GM19023 (cell line): ENCODE measurements around the gene SEC61A2.
"Not testable (repeated sequence)": the region's sequence is repeated elsewhere in the genome, so short reads cannot be mapped to it uniquely, and the experiment has no call there.

Source experiments
- ATAC-seq: cut with Tn5 transposase; IDR thresholded peaks from one replicate; pipeline ENCODE4 v1.9.1; 2021; ENCODE audit warnings: mild to moderate bottlenecking, moderate library complexity; ENCODE audit not compliant: unreplicated experiment

The SEC61A2 gene

DNA sequence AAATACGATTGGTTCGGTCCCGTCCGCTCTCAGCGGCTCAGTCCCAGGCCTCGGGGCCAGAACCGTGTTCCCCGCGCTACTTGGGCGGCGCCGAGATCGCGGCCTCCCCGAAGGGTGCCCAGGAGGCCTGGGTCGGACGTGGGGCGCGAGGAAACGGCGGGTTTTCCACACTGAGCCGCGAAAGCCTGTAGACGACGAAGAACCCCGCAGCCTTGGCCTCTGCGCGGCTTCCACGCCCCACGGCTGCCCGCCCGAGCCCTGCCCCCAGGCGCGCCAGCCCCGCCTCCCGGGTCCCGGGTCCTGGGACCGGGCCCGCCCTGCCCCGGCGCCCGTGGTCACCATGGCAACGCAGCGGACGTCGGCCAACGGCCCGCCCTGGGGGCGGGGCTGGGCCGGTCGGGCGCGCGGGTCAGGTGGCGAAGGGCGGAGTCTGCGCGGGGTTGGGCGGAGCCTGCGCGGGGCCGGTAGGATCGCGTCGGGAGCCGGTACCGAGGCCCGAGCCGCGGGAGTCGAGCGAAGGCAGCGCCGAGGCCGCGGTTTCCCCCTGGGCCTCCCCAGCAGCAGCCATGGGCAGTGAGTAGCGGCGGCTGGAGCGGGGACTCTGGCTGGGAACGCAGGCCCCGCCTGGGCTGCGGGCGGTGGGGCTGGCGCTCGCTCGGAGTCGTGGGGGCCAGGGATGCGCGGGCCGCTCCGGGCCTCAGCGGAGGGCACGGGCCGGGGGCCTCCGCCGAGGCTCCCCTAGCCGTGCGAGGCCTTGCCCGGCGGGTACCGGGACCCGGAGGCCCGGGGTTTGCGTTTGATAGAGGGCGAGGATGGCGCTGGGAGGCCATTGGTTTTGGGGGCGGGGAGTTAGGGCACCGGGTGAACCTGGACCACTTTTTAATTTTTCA, at the start of gene SEC61A2:
TSS of gene SEC61A2 (plus strand) at position 456 of the 890 bp plus-strand sequence. CDS start at position 567, 111 bp downstream.
- ATAC-seq = peak; percentile 90

DNA sequence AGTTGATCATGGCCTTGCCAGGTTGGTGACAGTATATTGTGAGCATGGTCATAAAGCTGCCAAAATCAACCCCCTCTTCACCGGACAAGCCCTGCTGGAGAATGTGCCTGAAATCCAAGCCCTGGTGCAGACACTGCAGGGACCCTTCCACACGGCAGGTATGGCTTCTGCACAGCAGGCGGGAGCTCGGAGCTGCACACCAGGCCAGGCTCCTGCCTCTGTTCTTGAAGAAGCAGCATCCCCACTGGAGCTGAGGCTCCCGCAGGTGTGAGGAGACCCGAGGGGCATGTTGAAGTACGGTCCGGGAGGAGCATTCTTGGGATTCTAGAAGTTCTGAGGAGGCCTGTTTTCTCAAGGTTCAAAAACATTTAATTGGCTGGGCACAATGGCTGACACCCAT, 48.0 kb upstream of the SEC61A2 start:
- no peak for ATAC-seq

DNA sequence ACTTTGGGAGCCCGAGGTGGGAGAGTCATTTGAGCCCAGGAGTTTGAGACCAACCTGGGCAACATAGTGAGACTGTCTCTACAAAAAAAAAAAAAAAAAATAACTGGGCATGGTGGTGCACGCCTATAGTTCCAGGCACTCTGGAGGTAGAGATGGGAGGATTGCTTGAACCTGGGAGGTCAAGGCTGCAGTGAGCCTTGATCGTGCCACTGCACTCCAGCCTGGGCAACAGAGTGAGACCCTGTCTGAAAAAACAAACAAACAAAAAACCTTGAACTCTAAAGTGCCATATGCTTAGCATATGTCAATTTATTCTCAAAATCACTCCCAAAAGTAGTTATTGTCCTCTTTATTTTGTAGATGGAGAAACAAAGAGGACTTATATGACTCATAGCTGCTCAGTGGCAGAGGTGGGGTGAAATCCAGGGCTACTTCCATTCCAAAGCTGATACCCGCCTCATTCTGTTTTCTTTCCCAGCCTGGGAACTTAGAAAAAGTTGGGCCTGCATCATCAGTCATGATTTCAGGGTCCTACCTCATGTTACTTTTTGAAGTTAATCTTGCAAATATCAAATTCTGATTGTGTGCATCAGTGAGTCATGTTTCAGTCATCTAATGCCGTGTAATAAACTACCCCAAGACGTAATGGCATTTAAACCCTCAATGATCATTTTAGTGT, 47.5 kb upstream of the SEC61A2 start:
- ATAC-seq = no peak

DNA sequence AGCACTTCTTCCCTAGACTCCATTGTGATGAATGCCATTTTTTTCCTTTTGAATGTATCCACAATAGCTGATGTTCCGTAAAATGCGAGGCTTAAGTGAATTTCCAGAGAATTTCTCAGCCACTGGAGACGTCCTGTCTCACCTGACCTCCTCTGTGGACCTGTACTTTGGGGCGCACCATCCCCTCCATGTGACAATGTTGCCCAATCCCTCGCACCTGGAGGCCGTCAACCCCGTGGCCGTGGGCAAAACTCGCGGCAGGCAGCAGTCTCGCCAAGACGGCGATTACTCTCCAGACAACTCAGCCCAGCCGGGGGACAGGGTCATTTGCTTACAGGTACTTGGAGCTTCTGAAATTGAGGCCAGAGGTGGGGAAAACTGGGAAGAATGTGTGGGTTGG, 40.6 kb upstream of the SEC61A2 start:
- ATAC-seq = no peak

DNA sequence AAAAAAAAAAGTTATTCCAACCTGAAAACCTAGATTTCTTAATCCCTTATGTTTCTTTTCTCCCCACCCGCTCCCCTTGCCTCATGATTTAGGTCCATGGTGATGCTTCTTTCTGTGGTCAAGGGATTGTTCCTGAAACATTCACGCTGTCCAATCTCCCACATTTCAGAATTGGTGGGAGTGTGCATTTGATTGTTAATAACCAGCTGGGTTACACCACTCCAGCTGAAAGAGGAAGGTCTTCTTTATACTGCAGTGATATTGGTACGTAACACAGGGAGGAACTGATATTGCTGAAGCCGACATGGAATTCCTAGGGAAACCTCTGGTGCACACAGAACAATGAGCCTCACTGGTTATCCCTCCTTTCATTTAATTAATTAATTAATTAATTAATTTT, 38.1 kb upstream of the SEC61A2 start:
- no peak for ATAC-seq

DNA sequence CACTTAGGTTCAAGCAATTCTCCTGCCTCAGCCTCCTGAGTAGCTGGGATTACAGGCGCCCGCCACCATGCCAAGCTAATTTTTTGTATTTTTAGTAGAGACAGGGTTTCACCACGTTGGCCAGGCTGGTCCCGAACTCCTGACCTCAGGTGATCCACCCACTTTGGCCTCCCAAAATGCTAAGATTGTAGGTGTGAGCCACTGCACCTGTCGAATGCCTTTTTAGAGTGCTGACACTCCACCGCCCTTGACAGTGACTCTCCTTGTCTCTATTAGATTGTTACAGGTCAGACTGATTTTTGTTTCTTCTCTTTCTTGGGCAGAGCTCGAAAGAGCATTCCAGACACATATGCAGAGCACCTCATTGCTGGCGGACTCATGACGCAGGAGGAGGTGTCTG, 32.1 kb upstream of the SEC61A2 start:
- not testable (repeated sequence) for ATAC-seq

DNA sequence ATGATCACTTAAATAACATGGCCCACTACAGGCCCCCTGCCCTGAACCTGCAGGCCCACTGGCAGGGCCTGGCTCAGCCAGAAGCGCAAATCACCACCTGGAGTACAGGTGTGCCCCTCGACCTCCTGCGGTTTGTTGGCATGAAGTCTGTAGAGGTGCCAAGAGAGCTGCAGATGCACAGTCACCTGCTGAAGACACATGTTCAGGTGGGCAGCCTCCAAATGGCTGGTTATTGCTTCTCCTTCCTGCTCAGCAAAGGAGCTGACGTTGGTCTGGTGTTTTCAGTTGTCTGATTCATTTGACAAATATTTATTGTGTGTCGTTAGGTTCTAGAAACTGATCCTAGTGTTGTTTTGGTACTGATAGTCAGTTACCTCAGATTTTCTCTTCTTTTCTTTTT, 31.7 kb upstream of the SEC61A2 start:
- ATAC-seq = no peak

DNA sequence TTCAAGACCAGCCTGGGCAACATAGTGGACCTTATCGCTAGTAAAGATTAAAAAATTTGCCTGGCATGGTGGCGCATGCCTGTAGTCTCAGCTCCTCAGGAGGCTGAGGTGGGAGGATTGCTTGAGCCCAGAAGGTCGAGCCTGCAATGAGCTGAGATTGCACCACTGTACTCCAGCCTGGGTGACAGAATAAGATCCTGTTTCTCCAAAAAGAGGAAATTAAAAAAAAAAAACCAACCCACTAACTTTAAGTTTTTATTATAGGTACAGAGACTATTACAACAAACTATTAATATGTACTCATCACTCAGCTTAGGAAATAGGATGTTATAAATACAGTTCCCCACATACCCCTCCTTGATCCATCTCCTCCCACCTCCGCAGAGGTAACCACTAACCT, 30.5 kb upstream of the SEC61A2 start:
- ATAC-seq = no peak

DNA sequence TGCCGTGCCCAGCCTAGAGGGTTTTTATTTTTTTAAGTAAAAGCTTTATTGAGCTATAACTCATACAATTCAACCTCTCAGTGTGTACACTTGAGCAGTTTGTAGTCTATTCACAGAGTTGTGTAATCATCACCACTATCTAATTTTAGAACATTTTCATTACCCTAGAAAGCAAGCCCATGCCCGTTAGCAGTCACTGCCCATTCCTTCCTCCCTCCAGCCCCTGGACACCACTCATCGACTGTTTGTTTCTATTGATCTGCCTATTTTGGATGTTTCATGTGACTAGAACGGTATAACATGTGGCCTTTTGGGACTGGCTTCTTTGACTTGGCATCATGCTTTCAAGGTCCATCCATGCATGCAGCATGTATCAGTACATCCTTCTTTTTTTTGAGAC, 25.7 kb upstream of the SEC61A2 start:
- ATAC-seq = no peak

DNA sequence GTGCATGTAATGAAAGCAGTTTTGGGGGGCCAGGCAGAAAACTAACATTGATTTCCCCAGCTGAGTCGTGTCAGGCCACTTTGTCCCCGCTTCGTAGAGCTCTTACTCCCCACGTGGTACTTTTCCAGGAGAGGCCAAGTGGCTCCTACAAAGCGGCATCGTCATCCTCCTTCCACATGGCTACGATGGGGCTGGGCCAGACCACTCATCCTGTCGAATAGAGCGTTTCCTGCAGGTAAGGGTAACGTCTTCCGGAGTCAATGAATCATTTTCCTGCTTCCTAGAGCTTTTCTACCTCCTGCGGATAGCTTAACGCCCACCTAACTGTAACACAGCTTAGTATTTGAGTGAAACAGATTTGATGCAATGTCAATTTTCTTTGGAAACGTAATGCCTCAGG, 21.7 kb upstream of the SEC61A2 start:
- ATAC-seq = no peak

DNA sequence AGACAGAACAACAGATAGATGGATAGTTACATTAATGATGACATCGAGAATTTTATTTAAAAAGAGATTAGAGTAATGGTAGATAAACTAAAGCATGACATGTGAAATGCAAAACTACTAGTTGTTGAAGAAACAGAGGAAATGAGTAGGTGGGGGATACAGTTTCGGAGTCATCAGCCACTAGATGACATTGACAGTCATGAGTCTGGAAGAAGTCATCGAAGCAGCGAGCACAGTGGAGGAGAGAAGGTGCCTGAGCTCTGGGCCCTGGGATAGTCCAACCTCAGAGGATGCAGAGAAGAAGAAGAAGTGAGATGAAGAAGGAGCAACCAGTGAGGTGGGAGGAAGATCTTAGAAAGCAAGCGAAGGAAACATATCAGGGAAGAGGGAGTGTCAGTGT, 20.2 kb upstream of the SEC61A2 start:
- ATAC-seq = no peak

DNA sequence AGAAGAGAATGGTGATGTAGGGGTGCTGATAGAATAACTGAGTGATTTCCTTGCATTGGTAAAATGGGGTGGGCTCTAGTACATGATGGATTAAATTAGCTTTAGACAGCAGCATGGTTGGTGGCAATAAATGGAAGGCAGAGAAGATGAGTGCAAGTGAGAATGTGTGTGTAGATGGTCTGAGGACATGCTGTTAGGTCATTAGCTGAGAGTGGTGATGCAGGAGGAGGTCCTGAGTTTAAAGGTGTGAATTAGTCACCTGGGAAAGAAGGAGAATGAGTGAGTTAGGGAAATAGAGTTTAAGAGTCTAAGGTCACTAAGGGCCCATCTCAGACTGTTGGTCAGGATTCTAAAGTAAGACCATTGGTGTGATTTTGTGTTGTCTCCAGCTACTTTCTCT, 17.9 kb upstream of the SEC61A2 start:
- ATAC-seq = no peak

DNA sequence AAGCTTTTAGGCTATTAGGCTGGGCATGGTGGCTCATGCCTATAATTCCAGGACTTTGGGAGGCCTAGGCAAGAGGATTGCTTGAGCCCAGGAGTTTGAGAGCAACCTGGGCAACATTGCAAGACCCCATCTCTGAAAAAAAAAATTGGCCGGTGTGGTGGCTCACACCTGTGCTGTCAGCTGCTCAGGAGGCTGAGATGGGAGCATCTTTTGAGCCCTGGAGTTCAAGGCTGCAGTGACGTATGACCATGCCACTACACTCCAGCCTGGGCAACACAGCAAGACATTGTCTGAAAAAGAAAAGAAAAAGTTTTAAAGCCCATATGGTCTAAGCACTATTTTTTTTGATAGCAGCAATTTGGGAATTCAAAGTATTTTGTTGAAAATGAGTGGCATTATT, 15.8 kb upstream of the SEC61A2 start:
- no peak for ATAC-seq

DNA sequence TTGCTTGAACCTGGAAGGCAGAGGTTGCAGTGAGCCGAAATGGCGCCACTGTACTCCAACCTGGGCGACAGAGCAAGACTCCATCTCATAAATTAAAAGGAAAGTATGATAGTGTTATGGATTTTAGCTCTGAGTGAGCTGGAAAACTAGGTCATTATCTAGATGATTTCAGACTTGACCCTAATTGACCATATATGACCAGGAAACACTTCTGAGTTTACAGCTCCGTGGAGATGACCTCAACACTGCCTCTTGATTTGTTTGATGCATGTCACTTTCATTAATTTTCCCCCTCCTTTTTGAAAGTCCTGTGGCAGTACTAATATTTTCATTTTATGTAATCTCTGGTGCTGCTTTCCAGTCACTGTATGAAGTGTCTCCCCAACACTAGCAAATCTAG, 7.8 kb upstream of the SEC61A2 start:
- ATAC-seq = no peak

DNA sequence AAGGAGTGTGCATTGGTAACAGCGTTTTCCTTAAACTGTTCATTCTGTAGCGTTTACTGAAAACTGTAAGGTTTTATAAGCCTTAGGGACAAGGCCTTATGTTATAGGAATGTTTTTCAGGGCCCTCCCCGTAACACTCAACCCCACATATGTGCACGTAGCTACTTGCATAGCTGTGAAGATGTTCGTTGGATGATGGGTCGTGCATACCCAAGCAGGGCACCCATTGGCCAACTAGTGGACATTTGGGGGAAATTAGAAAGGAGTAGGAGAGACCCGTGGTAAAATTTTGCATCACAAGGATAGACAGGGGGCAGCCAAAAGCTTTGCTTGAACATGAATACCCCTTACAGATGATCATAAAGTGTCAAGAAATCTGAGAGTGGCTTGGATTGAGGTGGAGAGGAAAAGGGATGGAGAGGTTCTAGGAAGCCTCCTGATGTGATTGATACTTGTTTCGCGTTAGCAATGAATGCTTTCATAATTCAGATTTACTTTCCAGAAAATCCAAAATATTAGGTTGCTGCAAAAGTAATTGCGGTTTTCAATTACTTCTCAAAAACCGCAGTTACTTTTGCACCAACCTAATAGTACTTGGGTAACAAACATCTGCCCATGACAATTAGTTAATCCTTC, 878 bp downstream of the SEC61A2 start:
- peak; percentile 33 for ATAC-seq

DNA sequence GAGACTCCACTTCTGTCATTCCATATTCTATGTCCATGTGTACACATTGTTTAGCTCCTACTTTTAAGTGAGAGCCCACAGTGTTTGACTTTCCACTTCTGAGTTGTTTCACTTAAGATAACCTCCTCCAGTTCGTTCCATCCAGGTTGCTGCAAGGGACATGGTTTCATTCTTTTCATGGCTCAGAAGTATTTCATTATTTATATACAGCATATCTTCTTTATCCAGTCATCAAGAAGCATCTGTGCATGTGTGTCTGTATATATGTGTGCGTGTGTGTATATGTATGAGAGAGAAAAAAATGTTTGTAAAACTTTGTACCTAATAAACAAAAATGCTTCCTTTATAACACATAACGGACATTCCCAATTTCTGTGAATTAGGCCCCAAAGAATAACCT, 6.2 kb downstream of the SEC61A2 start:
- no peak for ATAC-seq

DNA sequence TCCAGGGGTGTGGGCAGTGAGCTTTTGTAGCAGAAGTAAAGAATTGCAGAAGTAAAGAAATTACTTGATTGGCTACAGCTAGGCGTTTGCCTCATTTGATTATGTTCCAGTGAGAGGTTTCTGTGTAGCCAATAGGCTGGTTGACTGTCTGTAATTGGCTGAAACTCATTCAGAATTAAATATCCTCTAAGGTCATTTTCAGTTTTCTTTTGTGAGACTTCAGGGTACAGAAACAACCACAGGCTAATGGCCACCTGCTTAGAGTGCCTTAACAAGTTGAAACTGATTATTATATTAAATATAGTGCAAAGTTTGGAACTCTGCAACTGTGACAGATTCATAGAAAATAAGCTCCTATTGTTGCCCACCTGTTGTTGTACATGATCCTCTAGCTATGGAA, 10.6 kb downstream of the SEC61A2 start:
- ATAC-seq = no peak

DNA sequence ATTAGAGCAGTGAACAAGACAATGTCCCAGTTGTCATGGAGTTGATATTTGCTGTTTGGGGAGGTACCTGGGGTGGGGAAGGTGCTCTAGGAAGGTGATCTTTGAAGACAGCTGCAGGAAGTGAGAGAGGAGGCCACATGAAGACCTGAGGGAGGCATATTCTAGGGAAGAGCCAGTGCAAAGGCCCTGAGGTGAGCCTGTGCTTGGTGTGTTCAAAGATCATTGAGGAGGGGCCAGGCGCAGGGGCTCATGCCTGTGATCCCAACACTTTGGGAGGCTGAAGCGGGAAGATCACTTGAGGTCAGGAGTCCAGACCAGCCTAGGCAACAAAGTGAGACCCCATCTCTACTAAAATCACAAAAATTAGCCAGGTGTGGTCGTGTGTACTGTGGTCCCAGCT, 15.1 kb downstream of the SEC61A2 start:
- no peak for ATAC-seq

DNA sequence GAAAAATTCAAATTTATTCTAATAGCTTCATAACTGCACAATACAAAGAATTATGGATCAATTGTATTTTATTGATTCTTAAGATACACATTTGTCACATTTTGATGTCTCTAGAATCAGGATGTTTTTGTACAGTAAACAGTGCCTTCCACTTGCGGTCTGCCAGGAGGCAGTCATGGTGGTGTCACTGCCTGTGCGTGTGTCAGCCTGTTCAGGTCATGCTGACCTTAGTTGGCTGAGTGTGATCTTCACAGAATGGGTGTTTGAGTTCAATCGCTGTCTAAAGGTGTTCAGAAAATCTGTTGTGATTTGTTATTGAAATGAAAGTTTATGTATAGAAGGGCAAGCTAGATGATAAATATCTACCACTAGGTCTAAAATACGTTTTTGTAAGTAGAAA, 20.7 kb downstream of the SEC61A2 start:
- no peak for ATAC-seq

DNA sequence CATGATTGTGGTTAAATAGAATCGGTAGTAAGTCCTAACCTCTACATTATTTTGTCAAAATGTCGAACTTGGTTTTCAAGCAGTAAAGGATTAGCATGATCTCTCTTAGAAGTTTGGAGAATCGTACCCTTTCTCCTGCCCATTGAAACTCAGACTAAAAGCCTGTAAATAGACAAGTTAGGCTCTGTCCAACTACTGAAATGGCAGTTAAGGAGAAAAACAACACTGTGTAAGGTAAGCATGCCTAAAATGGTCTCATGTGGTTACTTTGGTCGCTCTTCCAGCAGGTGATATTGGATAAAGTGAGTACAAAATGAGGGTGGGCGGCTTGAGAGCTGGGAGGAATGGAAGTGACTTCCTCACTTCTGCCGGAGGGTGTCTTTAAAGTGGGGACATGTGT, 25.0 kb downstream of the SEC61A2 start:
- ATAC-seq = no peak

DNA sequence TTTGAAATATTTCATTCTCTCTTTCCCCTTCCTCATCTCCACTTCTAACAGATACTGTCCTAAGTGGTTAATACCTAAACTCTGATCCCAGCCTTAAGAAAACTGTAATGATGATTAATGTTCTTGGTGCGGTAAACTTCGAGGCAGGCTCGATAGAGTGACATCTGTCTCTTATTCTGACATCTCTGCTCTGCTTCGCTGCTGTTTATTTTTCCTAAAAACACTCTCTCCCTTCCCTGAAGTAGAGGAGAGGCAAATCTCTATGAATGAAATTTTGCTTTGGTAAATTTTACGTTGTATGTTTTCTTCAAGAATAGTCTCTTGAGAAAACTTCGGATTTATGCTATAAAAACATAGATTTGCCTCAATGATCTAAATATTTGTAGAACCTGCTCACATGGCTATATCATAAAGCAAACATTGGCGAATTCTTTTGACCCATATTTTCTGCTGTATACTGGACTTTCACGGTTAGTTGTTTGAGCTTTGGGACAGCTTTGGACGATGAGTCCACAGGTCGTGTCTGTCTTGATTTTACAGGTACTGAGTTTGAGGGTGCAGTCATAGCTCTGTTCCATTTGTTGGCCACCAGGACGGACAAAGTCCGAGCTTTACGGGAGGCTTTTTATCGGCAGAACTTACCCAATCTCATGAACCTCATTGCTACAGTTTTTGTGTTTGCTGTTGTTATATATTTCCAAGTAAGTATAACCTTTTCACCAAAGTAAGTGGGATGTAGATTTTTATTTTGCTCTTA, 27.1 kb downstream of the SEC61A2 start:
- ATAC-seq = no peak
